NB4 (cell line): Measurements from ENCODE around the gene PRAF2.

ENCODE experiments used
- DNase-seq: peaks from one replicate; pipeline ENCODE4 v3.0.0; 2010; ENCODE audit warnings: low read depth
- H3K4me3 ChIP-seq: one replicate; pipeline ENCODE4 v1.5.1; 2011; ENCODE audit warnings: mild to moderate bottlenecking, low read depth, low read length, moderate library complexity
- MYC ChIP-seq: IDR thresholded peaks from 2 replicates; pipeline ENCODE4 v1.6.1; 2011; ENCODE audit warnings: low read depth, low read length
- POLR2A ChIP-seq: IDR thresholded peaks from 2 replicates; pipeline ENCODE4 v1.6.1; 2011; ENCODE audit warnings: mild to moderate bottlenecking; ENCODE audit not compliant: insufficient read length; ENCODE audit errors: extremely low read depth
- TF ChIP-seq, protein P1 (sequence below): IDR thresholded peaks from 2 replicates; pipeline ENCODE4 v1.6.1; 2011; ENCODE audit warnings: low read depth, low read length
- TF ChIP-seq, protein P2 (sequence below): IDR thresholded peaks from one replicate; pipeline ENCODE4 v1.5.1; 2012; ENCODE audit warnings: low read depth, low read length

The PRAF2 gene

GRCh38 chrX:49066278-49066677 is 7.5 kb downstream of the PRAF2 start:
- TF ChIP-seq, protein P1, sequence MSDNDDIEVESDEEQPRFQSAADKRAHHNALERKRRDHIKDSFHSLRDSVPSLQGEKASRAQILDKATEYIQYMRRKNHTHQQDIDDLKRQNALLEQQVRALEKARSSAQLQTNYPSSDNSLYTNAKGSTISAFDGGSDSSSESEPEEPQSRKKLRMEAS: no peak
- no peak for TF ChIP-seq POLR2A
- TF ChIP-seq, protein P2, sequence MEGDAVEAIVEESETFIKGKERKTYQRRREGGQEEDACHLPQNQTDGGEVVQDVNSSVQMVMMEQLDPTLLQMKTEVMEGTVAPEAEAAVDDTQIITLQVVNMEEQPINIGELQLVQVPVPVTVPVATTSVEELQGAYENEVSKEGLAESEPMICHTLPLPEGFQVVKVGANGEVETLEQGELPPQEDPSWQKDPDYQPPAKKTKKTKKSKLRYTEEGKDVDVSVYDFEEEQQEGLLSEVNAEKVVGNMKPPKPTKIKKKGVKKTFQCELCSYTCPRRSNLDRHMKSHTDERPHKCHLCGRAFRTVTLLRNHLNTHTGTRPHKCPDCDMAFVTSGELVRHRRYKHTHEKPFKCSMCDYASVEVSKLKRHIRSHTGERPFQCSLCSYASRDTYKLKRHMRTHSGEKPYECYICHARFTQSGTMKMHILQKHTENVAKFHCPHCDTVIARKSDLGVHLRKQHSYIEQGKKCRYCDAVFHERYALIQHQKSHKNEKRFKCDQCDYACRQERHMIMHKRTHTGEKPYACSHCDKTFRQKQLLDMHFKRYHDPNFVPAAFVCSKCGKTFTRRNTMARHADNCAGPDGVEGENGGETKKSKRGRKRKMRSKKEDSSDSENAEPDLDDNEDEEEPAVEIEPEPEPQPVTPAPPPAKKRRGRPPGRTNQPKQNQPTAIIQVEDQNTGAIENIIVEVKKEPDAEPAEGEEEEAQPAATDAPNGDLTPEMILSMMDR: no peak
- no peak for TF ChIP-seq MYC

GRCh38 chrX:49064735-49065134 is 9.1 kb downstream of the PRAF2 start:
- DNase-seq: no peak
- TF ChIP-seq, protein P1: no peak
- TF ChIP-seq POLR2A: no peak
- no peak overlapping the region for H3K4me3 ChIP-seq

More at GRCh38 chrX:49066278-49066677, 7.5 kb downstream of the PRAF2 start:
- DNase-seq: no peak
- H3K4me3 ChIP-seq: no peak overlapping the region

DNA sequence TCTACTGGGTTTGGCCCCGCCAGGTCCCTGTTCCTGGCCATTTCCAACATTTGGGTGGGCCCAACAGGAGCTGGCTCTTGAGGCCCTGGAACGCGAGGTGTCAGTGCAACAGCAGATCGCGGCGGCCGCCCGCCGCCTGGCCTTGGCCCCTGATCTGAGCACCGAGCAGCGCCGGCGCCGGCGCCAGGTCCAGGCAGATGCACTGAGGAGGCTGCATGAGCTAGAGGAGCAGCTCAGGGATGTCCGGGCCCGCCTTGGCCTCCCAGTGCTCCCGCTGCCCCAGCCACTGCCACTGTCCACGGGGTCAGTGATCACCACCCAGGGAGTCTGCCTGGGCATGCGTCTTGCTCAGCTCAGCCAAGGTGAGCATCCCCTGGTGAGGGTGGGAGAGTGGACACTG is 9.5 kb downstream of the PRAF2 start:
- no peak for DNase-seq
- TF ChIP-seq, protein P2: no peak
- TF ChIP-seq, protein P1: no peak
- TF ChIP-seq POLR2A (no peak), MYC (no peak)
- H3K4me3 ChIP-seq: no peak overlapping the region

DNA sequence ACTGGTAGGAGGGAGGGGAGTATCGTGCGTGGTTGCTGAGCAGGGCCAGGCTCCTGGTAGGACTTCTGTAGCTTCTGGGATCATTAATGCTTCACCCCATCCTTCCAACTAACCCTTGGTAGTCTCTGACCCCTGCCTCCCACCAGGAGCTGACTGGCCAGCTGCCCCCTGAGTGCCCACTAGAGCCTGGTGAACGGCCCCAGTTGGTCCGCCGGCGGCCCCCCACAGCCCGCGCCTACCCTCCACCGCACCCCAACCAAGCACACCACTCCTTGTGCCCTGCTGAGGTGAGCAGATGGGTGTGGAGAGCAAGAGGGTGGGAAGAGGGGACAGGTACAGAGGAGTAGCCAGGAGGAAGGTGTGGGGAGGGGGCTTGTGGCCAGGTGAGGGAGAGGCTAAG is 10.1 kb downstream of the PRAF2 start:
- TF ChIP-seq, protein P2: no peak
- TF ChIP-seq MYC: no peak
- TF ChIP-seq POLR2A: no peak
- TF ChIP-seq, protein P1: no peak
- DNase-seq: no peak
- no peak overlapping the region for H3K4me3 ChIP-seq

- TF ChIP-seq MYC: no peak
- TF ChIP-seq POLR2A: no peak
- TF ChIP-seq, protein P1: no peak
- TF ChIP-seq, protein P2: no peak
- no peak for DNase-seq
These were observed 11.9 kb downstream of the PRAF2 start for GRCh38 chrX:49061916-49062315.

DNA sequence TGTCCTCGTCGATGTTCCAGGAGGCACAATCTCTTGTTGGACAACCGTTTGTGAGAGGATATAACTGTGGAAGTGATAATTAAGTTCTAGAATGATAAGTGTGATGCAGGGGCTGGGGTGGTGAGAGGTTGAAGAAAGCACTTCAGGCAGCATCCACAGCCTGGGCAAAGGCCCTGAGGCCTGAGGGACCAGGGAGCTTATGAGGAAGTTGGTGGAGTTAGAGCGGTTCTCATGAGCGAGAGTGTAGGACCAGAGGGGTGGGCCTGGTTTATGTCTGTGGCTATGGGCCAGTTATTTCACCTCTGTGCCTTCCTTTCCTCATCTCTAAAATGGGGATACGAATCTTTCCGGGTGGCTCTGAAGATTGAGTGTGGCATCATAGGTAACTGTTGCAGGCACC is 12.3 kb downstream of the PRAF2 start:
- H3K4me3 ChIP-seq: no peak overlapping the region
- TF ChIP-seq, protein P1: no peak
- TF ChIP-seq MYC (no peak), POLR2A (no peak)
- TF ChIP-seq, protein P2: no peak
- no peak for DNase-seq

More at GRCh38 chrX:49061916-49062315, 11.9 kb downstream of the PRAF2 start:
- no peak overlapping the region for H3K4me3 ChIP-seq
